Measurements from ENCODE around the gene B3GAT3.
"Not testable (repeated sequence)": the region's sequence is repeated elsewhere in the genome, so short reads cannot be mapped to it uniquely, and the experiment has no call there.

B3GAT3 gene

GRCh38 chr11:62645946-62646824 lies 24.4 kb upstream of the B3GAT3 start, which contains the start of gene GANAB:
Gene GANAB, minus strand, starts transcription at chr11:62646613. Its CDS starts 14 bp downstream, at chr11:62646599.
- no peaks in the 10 kb centered on the region for H3K27me3 ChIP-seq (ENCODE audit: control insufficient read depth in 2 of 2, insufficient read depth in 2 of 2, low read length in 2 of 2)
- peaks cover 12 to 30% of the 10 kb centered on the region in 2 donors for H3K36me3 ChIP-seq (ENCODE audit: control insufficient read depth in 2 of 2, insufficient read depth in 2 of 2, low read length in 2 of 2)
- H3K9ac ChIP-seq (ENCODE audit: low read depth in 1 of 2, low read length in 2 of 2), result peak within 1 kb of the TSS; percentile 84 to 85
- peaks cover 11 to 16% of the 10 kb centered on the region in 2 donors for H3K4me1 ChIP-seq (ENCODE audit: control insufficient read depth in 2 of 2, insufficient read depth in 2 of 2, low read length in 2 of 2)
- H3K9me3 ChIP-seq (ENCODE audit: control insufficient read depth in 2 of 2, low read length in 2 of 2), result no peaks in the 10 kb centered on the region
- peak within 1 kb of the TSS; percentile 70 to 91 for H3K27ac ChIP-seq (ENCODE audit: low read depth in 2 of 2, low read length in 2 of 2)
- peak within 1 kb of the TSS; percentile 72 to 94 for H3K4me3 ChIP-seq (ENCODE audit: low read length in 2 of 2)

GRCh38 chr11:62645671-62645945 lies 23.8 kb upstream of the B3GAT3 start:
- no peaks in the 10 kb centered on the region for H3K27me3 ChIP-seq (ENCODE audit: control insufficient read depth in 2 of 2, insufficient read depth in 2 of 2, low read length in 2 of 2)
- H3K36me3 ChIP-seq (ENCODE audit: control insufficient read depth in 2 of 2, insufficient read depth in 2 of 2, low read length in 2 of 2), result peaks cover 12 to 30% of the 10 kb centered on the region in 2 donors
- peaks cover 11 to 16% of the 10 kb centered on the region in 2 donors for H3K4me1 ChIP-seq (ENCODE audit: control insufficient read depth in 2 of 2, insufficient read depth in 2 of 2, low read length in 2 of 2)
- H3K27ac ChIP-seq (ENCODE audit: low read depth in 2 of 2, low read length in 2 of 2), result peak overlapping the region; percentile 70 to 91
- peak overlapping the region; percentile 72 to 94 for H3K4me3 ChIP-seq (ENCODE audit: low read length in 2 of 2)
- peak overlapping the region; percentile 84 to 85 for H3K9ac ChIP-seq (ENCODE audit: low read depth in 1 of 2, low read length in 2 of 2)
- H3K9me3 ChIP-seq (ENCODE audit: control insufficient read depth in 2 of 2, low read length in 2 of 2), result no peaks in the 10 kb centered on the region

GRCh38 chr11:62644220-62644619 lies 22.4 kb upstream of the B3GAT3 start:
- Histone ChIP-seq H3K9me3 (ENCODE audit: control insufficient read depth in 2 of 2, low read length in 2 of 2) (no peaks in the 10 kb centered on the region), H3K9ac (ENCODE audit: low read depth in 1 of 2, low read length in 2 of 2) (no peak overlapping the region), H3K27me3 (ENCODE audit: control insufficient read depth in 2 of 2, insufficient read depth in 2 of 2, low read length in 2 of 2) (no peaks in the 10 kb centered on the region), H3K36me3 (ENCODE audit: control insufficient read depth in 2 of 2, insufficient read depth in 2 of 2, low read length in 2 of 2) (peaks cover 11 to 27% of the 10 kb centered on the region in 2 donors), H3K4me3 (ENCODE audit: low read length in 2 of 2) (no peak overlapping the region), H3K4me1 (ENCODE audit: control insufficient read depth in 2 of 2, insufficient read depth in 2 of 2, low read length in 2 of 2) (peaks cover 11 to 16% of the 10 kb centered on the region in 2 donors), H3K27ac (ENCODE audit: low read depth in 2 of 2, low read length in 2 of 2) (no peak overlapping the region)

GRCh38 chr11:62632492-62632891 lies 10.7 kb upstream of the B3GAT3 start:
- H3K9ac ChIP-seq (ENCODE audit: low read depth in 1 of 2, low read length in 2 of 2), result no peak overlapping the region
- no peaks in the 10 kb centered on the region for H3K4me1 ChIP-seq (ENCODE audit: control insufficient read depth in 2 of 2, insufficient read depth in 2 of 2, low read length in 2 of 2)
- no peaks in the 10 kb centered on the region for H3K9me3 ChIP-seq (ENCODE audit: control insufficient read depth in 2 of 2, low read length in 2 of 2)
- no peak overlapping the region for H3K27ac ChIP-seq (ENCODE audit: low read depth in 2 of 2, low read length in 2 of 2)
- no peak overlapping the region for H3K4me3 ChIP-seq (ENCODE audit: low read length in 2 of 2)
- peaks cover 54 to 78% of the 10 kb centered on the region in 2 donors for H3K36me3 ChIP-seq (ENCODE audit: control insufficient read depth in 2 of 2, insufficient read depth in 2 of 2, low read length in 2 of 2)
- no peaks in the 10 kb centered on the region for H3K27me3 ChIP-seq (ENCODE audit: control insufficient read depth in 2 of 2, insufficient read depth in 2 of 2, low read length in 2 of 2)

GRCh38 chr11:62627713-62628112 lies 5.9 kb upstream of the B3GAT3 start:
- peaks cover 56 to 69% of the 10 kb centered on the region in 2 donors for H3K36me3 ChIP-seq (ENCODE audit: control insufficient read depth in 2 of 2, insufficient read depth in 2 of 2, low read length in 2 of 2)

GRCh38 chr11:62622476-62623089 lies 797 bp upstream of the B3GAT3 start:
- Histone ChIP-seq H3K27ac (ENCODE audit: low read depth in 2 of 2, low read length in 2 of 2) (peak overlapping the region; percentile 88 to 93), H3K4me3 (ENCODE audit: low read length in 2 of 2) (peak overlapping the region; percentile 80 to 92), H3K4me1 (ENCODE audit: control insufficient read depth in 2 of 2, insufficient read depth in 2 of 2, low read length in 2 of 2) (peaks cover 13 to 18% of the 10 kb centered on the region in 2 donors), H3K36me3 (ENCODE audit: control insufficient read depth in 2 of 2, insufficient read depth in 2 of 2, low read length in 2 of 2) (peaks cover 20 to 24% of the 10 kb centered on the region in 2 donors), H3K9ac (ENCODE audit: low read depth in 1 of 2, low read length in 2 of 2) (peak overlapping the region in 1 of 2 donors; percentile 32), H3K27me3 (ENCODE audit: control insufficient read depth in 2 of 2, insufficient read depth in 2 of 2, low read length in 2 of 2) (no peaks in the 10 kb centered on the region), H3K9me3 (ENCODE audit: control insufficient read depth in 2 of 2, low read length in 2 of 2) (no peaks in the 10 kb centered on the region)

More at GRCh38 chr11:62627713-62628112, 5.9 kb upstream of the B3GAT3 start:
- Histone ChIP-seq H3K4me3 (ENCODE audit: low read length in 2 of 2) (no peak overlapping the region), H3K27ac (ENCODE audit: low read depth in 2 of 2, low read length in 2 of 2) (no peak overlapping the region), H3K9me3 (ENCODE audit: control insufficient read depth in 2 of 2, low read length in 2 of 2) (no peaks in the 10 kb centered on the region), H3K9ac (ENCODE audit: low read depth in 1 of 2, low read length in 2 of 2) (no peak overlapping the region), H3K4me1 (ENCODE audit: control insufficient read depth in 2 of 2, insufficient read depth in 2 of 2, low read length in 2 of 2) (no peaks in the 10 kb centered on the region), H3K27me3 (ENCODE audit: control insufficient read depth in 2 of 2, insufficient read depth in 2 of 2, low read length in 2 of 2) (no peaks in the 10 kb centered on the region)

GRCh38 chr11:62621027-62621566 lies 689 bp downstream of the B3GAT3 start:
- peak overlapping the region; percentile 80 to 90 for H3K9ac ChIP-seq (ENCODE audit: low read depth in 1 of 2, low read length in 2 of 2)
- H3K27me3 ChIP-seq (ENCODE audit: control insufficient read depth in 2 of 2, insufficient read depth in 2 of 2, low read length in 2 of 2), result no peaks in the 10 kb centered on the region
- peaks cover 9 to 14% of the 10 kb centered on the region in 2 donors for H3K36me3 ChIP-seq (ENCODE audit: control insufficient read depth in 2 of 2, insufficient read depth in 2 of 2, low read length in 2 of 2)
- H3K4me1 ChIP-seq (ENCODE audit: control insufficient read depth in 2 of 2, insufficient read depth in 2 of 2, low read length in 2 of 2), result peaks cover 13 to 18% of the 10 kb centered on the region in 2 donors
- H3K27ac ChIP-seq (ENCODE audit: low read depth in 2 of 2, low read length in 2 of 2), result peak overlapping the region; percentile 88 to 93
- H3K9me3 ChIP-seq (ENCODE audit: control insufficient read depth in 2 of 2, low read length in 2 of 2), result no peaks in the 10 kb centered on the region
- peak overlapping the region; percentile 80 to 92 for H3K4me3 ChIP-seq (ENCODE audit: low read length in 2 of 2)

GRCh38 chr11:62616957-62617356 lies 4.8 kb downstream of the B3GAT3 start:
- not testable (repeated sequence) for H3K9me3 ChIP-seq (ENCODE audit: control insufficient read depth in 2 of 2, low read length in 2 of 2); H3K9ac ChIP-seq (ENCODE audit: low read depth in 1 of 2, low read length in 2 of 2); H3K4me3 ChIP-seq (ENCODE audit: low read length in 2 of 2); H3K36me3 ChIP-seq (ENCODE audit: control insufficient read depth in 2 of 2, insufficient read depth in 2 of 2, low read length in 2 of 2); H3K27me3 ChIP-seq (ENCODE audit: control insufficient read depth in 2 of 2, insufficient read depth in 2 of 2, low read length in 2 of 2); H3K27ac ChIP-seq (ENCODE audit: low read depth in 2 of 2, low read length in 2 of 2)
- peaks cover 12 to 18% of the 10 kb centered on the region in 2 donors for H3K4me1 ChIP-seq (ENCODE audit: control insufficient read depth in 2 of 2, insufficient read depth in 2 of 2, low read length in 2 of 2)

- H3K36me3 ChIP-seq (ENCODE audit: control insufficient read depth in 2 of 2, insufficient read depth in 2 of 2, low read length in 2 of 2), result peaks cover 2 to 5% of the 10 kb centered on the region in 2 donors
- no peaks in the 10 kb centered on the region for H3K27me3 ChIP-seq (ENCODE audit: control insufficient read depth in 2 of 2, insufficient read depth in 2 of 2, low read length in 2 of 2)
- H3K9ac ChIP-seq (ENCODE audit: low read depth in 1 of 2, low read length in 2 of 2), result no peak overlapping the region
- H3K4me1 ChIP-seq (ENCODE audit: control insufficient read depth in 2 of 2, insufficient read depth in 2 of 2, low read length in 2 of 2), result peaks cover 14 to 16% of the 10 kb centered on the region in 2 donors
- no peaks in the 10 kb centered on the region for H3K9me3 ChIP-seq (ENCODE audit: control insufficient read depth in 2 of 2, low read length in 2 of 2)
- H3K4me3 ChIP-seq (ENCODE audit: low read length in 2 of 2), result no peak overlapping the region
- H3K27ac ChIP-seq (ENCODE audit: low read depth in 2 of 2, low read length in 2 of 2), result no peak overlapping the region
Observed at GRCh38 chr11:62615521-62615920, 6.3 kb downstream of the B3GAT3 start.

GRCh38 chr11:62614275-62614674 lies 7.5 kb downstream of the B3GAT3 start:
- H3K9me3 ChIP-seq (ENCODE audit: control insufficient read depth in 2 of 2, low read length in 2 of 2), result no peaks in the 10 kb centered on the region
- H3K27ac ChIP-seq (ENCODE audit: low read depth in 2 of 2, low read length in 2 of 2), result no peak overlapping the region
- H3K4me1 ChIP-seq (ENCODE audit: control insufficient read depth in 2 of 2, insufficient read depth in 2 of 2, low read length in 2 of 2), result peaks cover 12 to 13% of the 10 kb centered on the region in 2 donors
- H3K36me3 ChIP-seq (ENCODE audit: control insufficient read depth in 2 of 2, insufficient read depth in 2 of 2, low read length in 2 of 2), result peaks cover 4 to 11% of the 10 kb centered on the region in 2 donors
- no peaks in the 10 kb centered on the region for H3K27me3 ChIP-seq (ENCODE audit: control insufficient read depth in 2 of 2, insufficient read depth in 2 of 2, low read length in 2 of 2)
- H3K4me3 ChIP-seq (ENCODE audit: low read length in 2 of 2), result no peak overlapping the region
- H3K9ac ChIP-seq (ENCODE audit: low read depth in 1 of 2, low read length in 2 of 2), result no peak overlapping the region

All from mucosa of rectum (tissue), 2 donors.